Gastroesophageal sphincter (tissue), 2 donors: Measurements from ENCODE around the gene HOMER2.

Experiments
- POLR2A ChIP-seq, 2 donors: fragments of 450-650 bp; IDR thresholded peaks; one replicate each; pipeline ENCODE4 v1.6.1; 2017; ENCODE audit warnings: antibody characterized with exemption in 2 of 2, mild to moderate bottlenecking in 2 of 2, moderate library complexity in 1 of 2
- POLR2AphosphoS5 ChIP-seq: sonication (generic); formaldehyde crosslinking; IDR thresholded peaks from one replicate; pipeline ENCODE4 v1.6.1; 2017; ENCODE audit warnings: antibody characterized with exemption

GRCh38 chr15:82862886-82863285 is 89.6 kb downstream of the HOMER2 start:
- no peak for TF ChIP-seq POLR2AphosphoS5
- TF ChIP-seq POLR2A (IDR thresholded peaks at IDR 0.05), result no peak
